Suprapubic skin (tissue), 4 donors: ENCODE measurements around the gene CCL2.

Experiments used
- EP300 ChIP-seq: sonication (generic); formaldehyde crosslinking; IDR thresholded peaks from one replicate; pipeline ENCODE4 v1.6.1; 2017; ENCODE audit warnings: antibody characterized with exemption
- POLR2A ChIP-seq, 2 donors: fragments of 450-650 bp; IDR thresholded peaks; one replicate each; pipeline ENCODE4 v1.6.1; 2017; ENCODE audit warnings: antibody characterized with exemption in 2 of 2, mild to moderate bottlenecking in 2 of 2, moderate library complexity in 2 of 2
- POLR2AphosphoS5 ChIP-seq, 3 donors: sonication (generic); formaldehyde crosslinking; IDR thresholded peaks; one replicate each; pipeline ENCODE4 v1.6.1; 2017; ENCODE audit warnings: antibody characterized with exemption in 3 of 3
- TF ChIP-seq, protein P1 (sequence below), 2 donors: fragments of 200-600 bp in 1 of 2; fragments of 450-650 bp in 1 of 2; sonication (generic) in 1 of 2; IDR thresholded peaks; one replicate each; pipeline ENCODE4 v1.5.1; 2016 to 2019; ENCODE audit warnings: antibody characterized with exemption in 2 of 2, mild to moderate bottlenecking in 1 of 2, moderate library complexity in 1 of 2

DNA sequence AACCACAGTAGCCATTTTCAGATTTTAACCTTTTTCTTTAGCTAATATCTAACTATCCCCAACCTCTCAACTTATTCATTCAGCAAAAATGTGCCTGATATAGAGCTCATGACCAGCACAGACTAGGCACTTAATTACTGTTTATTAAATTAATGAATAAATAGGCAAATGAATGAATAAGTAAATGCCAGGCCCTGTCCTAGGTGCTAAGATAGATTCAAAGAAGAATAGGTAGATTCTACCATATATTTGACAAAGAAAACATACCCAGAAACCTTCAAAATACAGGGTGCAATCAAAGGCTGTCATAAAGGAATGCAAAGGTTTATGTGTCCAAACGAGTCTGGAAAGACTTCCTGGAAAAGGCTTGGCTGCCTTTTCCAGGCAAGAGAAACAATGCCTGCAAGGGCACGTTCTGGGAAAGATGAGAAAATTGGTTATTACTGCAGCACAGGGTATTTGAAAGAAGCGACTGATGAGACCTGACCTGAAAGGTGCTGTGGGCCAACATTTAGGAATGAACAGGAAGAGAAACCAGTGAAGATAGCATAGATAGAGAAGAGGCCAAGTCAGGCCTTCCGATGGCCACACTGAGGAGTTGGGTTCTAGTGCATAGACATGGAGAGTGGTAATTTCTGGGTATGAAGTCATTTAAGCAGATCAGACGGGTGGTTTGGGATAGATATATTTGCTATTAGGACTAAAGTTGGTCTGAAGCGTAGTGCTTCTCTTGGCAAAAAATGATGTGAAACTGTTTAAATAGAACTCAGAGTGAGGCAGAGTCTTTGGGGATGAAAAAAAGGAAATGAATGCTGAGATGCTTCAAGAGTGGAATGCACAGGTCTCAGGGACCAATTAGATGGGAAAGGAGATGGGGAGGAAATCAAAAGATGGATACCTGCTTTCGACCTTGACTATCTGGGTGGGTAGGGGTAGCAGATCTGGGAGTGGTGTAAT, 11.4 kb upstream of the CCL2 start:
- TF ChIP-seq, protein P1, sequence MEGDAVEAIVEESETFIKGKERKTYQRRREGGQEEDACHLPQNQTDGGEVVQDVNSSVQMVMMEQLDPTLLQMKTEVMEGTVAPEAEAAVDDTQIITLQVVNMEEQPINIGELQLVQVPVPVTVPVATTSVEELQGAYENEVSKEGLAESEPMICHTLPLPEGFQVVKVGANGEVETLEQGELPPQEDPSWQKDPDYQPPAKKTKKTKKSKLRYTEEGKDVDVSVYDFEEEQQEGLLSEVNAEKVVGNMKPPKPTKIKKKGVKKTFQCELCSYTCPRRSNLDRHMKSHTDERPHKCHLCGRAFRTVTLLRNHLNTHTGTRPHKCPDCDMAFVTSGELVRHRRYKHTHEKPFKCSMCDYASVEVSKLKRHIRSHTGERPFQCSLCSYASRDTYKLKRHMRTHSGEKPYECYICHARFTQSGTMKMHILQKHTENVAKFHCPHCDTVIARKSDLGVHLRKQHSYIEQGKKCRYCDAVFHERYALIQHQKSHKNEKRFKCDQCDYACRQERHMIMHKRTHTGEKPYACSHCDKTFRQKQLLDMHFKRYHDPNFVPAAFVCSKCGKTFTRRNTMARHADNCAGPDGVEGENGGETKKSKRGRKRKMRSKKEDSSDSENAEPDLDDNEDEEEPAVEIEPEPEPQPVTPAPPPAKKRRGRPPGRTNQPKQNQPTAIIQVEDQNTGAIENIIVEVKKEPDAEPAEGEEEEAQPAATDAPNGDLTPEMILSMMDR (IDR thresholded peaks at IDR 0.05) = no peak
- TF ChIP-seq POLR2A (IDR thresholded peaks at IDR 0.05) (no peak), POLR2AphosphoS5 (IDR thresholded peaks at IDR 0.05) (no peak), EP300 (no peak)
